SK-N-SH treated with all-trans-retinoic acid at 6 μM for 48 hours (cell line): Measurements from ENCODE around the gene LPIN1.
"Not testable (repeated sequence)": the region's sequence is repeated elsewhere in the genome, so short reads cannot be mapped to it uniquely, and the experiment has no call there.

Source experiments
- ATAC-seq: fragments of 200-7000 bp; cut with Tn5 transposase; 3 replicates; pipeline ENCODE4 v1.9.1; 2020; ENCODE audit warnings: mild to moderate bottlenecking, moderate library complexity
- ARNTL ChIP-seq: fragments of 450-650 bp; formaldehyde crosslinking; IDR thresholded peaks from 2 replicates; pipeline ENCODE4 v1.5.0; 2020; ENCODE audit warnings: low read depth, mild to moderate bottlenecking, moderate library complexity, borderline replicate concordance
- CREB5 ChIP-seq: fragments of 250-450 bp; sonication (Bioruptor Pico); IDR thresholded peaks from 2 replicates; pipeline ENCODE4 v1.5.1; 2020; ENCODE audit warnings: low read depth, mild to moderate bottlenecking, moderate library complexity
- CSDC2 ChIP-seq: fragments of 250-450 bp; sonication (Bioruptor Pico); IDR thresholded peaks from 2 replicates; pipeline ENCODE4 v1.5.0; 2020; ENCODE audit warnings: mild to moderate bottlenecking, moderate library complexity
- GLIS3 ChIP-seq: fragments of 250-450 bp; sonication (Bioruptor Pico); IDR thresholded peaks from 2 replicates; pipeline ENCODE4 v1.5.0; 2020; ENCODE audit warnings: mild to moderate bottlenecking, moderate library complexity
- OSR1 ChIP-seq: fragments of 250-450 bp; sonication (Bioruptor Pico); IDR thresholded peaks from 2 replicates; pipeline ENCODE4 v1.8.0; 2022; ENCODE audit warnings: moderate library complexity, mild to moderate bottlenecking, inconsistent platforms
- POU6F1 ChIP-seq: fragments of 250-450 bp; sonication (Bioruptor Pico); IDR thresholded peaks from 2 replicates; pipeline ENCODE4 v1.8.0; 2021; ENCODE audit warnings: low read depth, mild to moderate bottlenecking, moderate library complexity, borderline replicate concordance
- PPARA ChIP-seq: fragments of 250-450 bp; sonication (Bioruptor Pico); IDR thresholded peaks from 2 replicates; pipeline ENCODE4 v1.5.0; 2020; ENCODE audit warnings: mild to moderate bottlenecking, borderline replicate concordance
- RARB ChIP-seq: fragments of 250-450 bp; sonication (Bioruptor Pico); IDR thresholded peaks from 2 replicates; pipeline ENCODE4 v1.8.0; 2021; ENCODE audit warnings: mild to moderate bottlenecking, moderate library complexity
- SNAI2 ChIP-seq: fragments of 250-450 bp; sonication (Bioruptor Pico); IDR thresholded peaks from 2 replicates; pipeline ENCODE4 v1.5.0; 2020; ENCODE audit warnings: mild to moderate bottlenecking, moderate library complexity
- TCF4 ChIP-seq: fragments of 250-450 bp; sonication (Bioruptor Pico); IDR thresholded peaks from 2 replicates; pipeline ENCODE4 v1.8.0; 2021; ENCODE audit warnings: mild to moderate bottlenecking, moderate library complexity, borderline replicate concordance
- TOX ChIP-seq: fragments of 250-450 bp; sonication (Bioruptor Pico); IDR thresholded peaks from 2 replicates; pipeline ENCODE4 v1.8.0; 2021; ENCODE audit warnings: mild to moderate bottlenecking, moderate library complexity, borderline replicate concordance
- TSHZ2 ChIP-seq: fragments of 250-450 bp; sonication (Bioruptor Pico); IDR thresholded peaks from 2 replicates; pipeline ENCODE4 v1.5.0; 2020; ENCODE audit warnings: mild to moderate bottlenecking, moderate library complexity
- ZC3H10 ChIP-seq: fragments of 250-450 bp; sonication (Bioruptor Pico); IDR thresholded peaks from 2 replicates; pipeline ENCODE4 v1.5.1; 2021; ENCODE audit warnings: mild to moderate bottlenecking, moderate library complexity
- ZFP3 ChIP-seq: fragments of 250-450 bp; sonication (Bioruptor Pico); IDR thresholded peaks from 2 replicates; pipeline ENCODE4 v1.5.0; 2020; ENCODE audit warnings: mild to moderate bottlenecking, moderate library complexity
- ZNF565 ChIP-seq: fragments of 450-650 bp; formaldehyde crosslinking; conservative IDR thresholded peaks from 2 replicates; pipeline ENCODE4 v1.5.0; 2020; ENCODE audit warnings: low read depth, mild to moderate bottlenecking, moderate library complexity
- ZNF70 ChIP-seq: fragments of 450-650 bp; formaldehyde crosslinking; IDR thresholded peaks from 2 replicates; pipeline ENCODE4 v1.5.0; 2020; ENCODE audit warnings: mild to moderate bottlenecking, moderate library complexity
- ZNF8 ChIP-seq: fragments of 450-650 bp; formaldehyde crosslinking; IDR thresholded peaks from 2 replicates; pipeline ENCODE4 v1.5.0; 2020; ENCODE audit warnings: mild to moderate bottlenecking, moderate library complexity
- TF ChIP-seq, protein P1 (sequence below): fragments of 250-450 bp; sonication (Bioruptor Pico); IDR thresholded peaks from 2 replicates; pipeline ENCODE4 v1.8.0; 2020; ENCODE audit warnings: mild to moderate bottlenecking, moderate library complexity, borderline replicate concordance

Gene LPIN1

GRCh38 chr2:11726384-11726783, 20.0 kb upstream of the LPIN1 start:
- ATAC-seq = peak; percentile 30; the same call in 2 of the 3 replicates
- TF ChIP-seq ARNTL (CRISPR knock-in tag) = no peak
- TF ChIP-seq RARB = no peak
- no peak for TF ChIP-seq ZNF565 (CRISPR knock-in tag)
- TF ChIP-seq PPARA (CRISPR knock-in tag) = no peak
- no peak for TF ChIP-seq ZNF8 (CRISPR knock-in tag)
- TF ChIP-seq ZC3H10 = no peak
- no peak; the same call in 1 of the 2 replicates for TF ChIP-seq TCF4 (CRISPR knock-in tag)
- TF ChIP-seq TSHZ2 (CRISPR knock-in tag) = no peak
- no peak for TF ChIP-seq ZNF70 (CRISPR knock-in tag)
- TF ChIP-seq ZFP3 (CRISPR knock-in tag) = no peak
- no peak for TF ChIP-seq CSDC2 (CRISPR knock-in tag)
- no peak for TF ChIP-seq POU6F1 (CRISPR knock-in tag)
- TF ChIP-seq, protein P1, sequence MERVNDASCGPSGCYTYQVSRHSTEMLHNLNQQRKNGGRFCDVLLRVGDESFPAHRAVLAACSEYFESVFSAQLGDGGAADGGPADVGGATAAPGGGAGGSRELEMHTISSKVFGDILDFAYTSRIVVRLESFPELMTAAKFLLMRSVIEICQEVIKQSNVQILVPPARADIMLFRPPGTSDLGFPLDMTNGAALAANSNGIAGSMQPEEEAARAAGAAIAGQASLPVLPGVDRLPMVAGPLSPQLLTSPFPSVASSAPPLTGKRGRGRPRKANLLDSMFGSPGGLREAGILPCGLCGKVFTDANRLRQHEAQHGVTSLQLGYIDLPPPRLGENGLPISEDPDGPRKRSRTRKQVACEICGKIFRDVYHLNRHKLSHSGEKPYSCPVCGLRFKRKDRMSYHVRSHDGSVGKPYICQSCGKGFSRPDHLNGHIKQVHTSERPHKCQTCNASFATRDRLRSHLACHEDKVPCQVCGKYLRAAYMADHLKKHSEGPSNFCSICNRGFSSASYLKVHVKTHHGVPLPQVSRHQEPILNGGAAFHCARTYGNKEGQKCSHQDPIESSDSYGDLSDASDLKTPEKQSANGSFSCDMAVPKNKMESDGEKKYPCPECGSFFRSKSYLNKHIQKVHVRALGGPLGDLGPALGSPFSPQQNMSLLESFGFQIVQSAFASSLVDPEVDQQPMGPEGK (CRISPR knock-in tag) = no peak
- TF ChIP-seq TOX (CRISPR knock-in tag) = no peak

GRCh38 chr2:11729362-11730212, 16.8 kb upstream of the LPIN1 start:
- no peak for ATAC-seq
- TF ChIP-seq, protein P1 (CRISPR knock-in tag) = no peak
- TF ChIP-seq SNAI2 (CRISPR knock-in tag) (no peak), OSR1 (no peak), CREB5 (CRISPR knock-in tag) (no peak), TOX (CRISPR knock-in tag) (no peak), GLIS3 (CRISPR knock-in tag) (no peak), POU6F1 (CRISPR knock-in tag) (no peak), RARB (no peak), ARNTL (CRISPR knock-in tag) (no peak), ZNF70 (CRISPR knock-in tag) (no peak), CSDC2 (CRISPR knock-in tag) (no peak), TSHZ2 (CRISPR knock-in tag) (no peak)

- not testable (repeated sequence) for ATAC-seq
Observed at GRCh38 chr2:11731214-11731984, 15.0 kb upstream of the LPIN1 start.
